Glomerular endothelial cell (primary cell): Measurements from ENCODE around the gene OR51B2. TPM values are rescaled to one million over a fixed set of nuclear protein-coding genes. Genes with fewer than 3 reads are reported as not detected.
A peak's percentile ranks its signal among the peaks of the same experiment; 100 is the strongest.

Experiments
- DNase-seq: peaks from one replicate; pipeline ENCODE4 v3.0.0-alpha.2; 2011; ENCODE audit warnings: low read depth, low spot score; ENCODE audit errors: extremely low read depth
- total RNA-seq: library from RNA; depleted of rRNA; stranded (reverse); fragments of >200 nt; gene quantifications from 2 replicates; pipeline ENCODE4 v1.2.3, GENCODE V29; 2015

Gene OR51B2
- total RNA-seq, 1 donor from 2014 or later: not detected

- no peak for DNase-seq
Observed at GRCh38 chr11:5284637-5285036, 39.5 kb downstream of the OR51B2 start.

GRCh38 chr11:5283882-5284281, 40.2 kb downstream of the OR51B2 start:
- no peak for DNase-seq

DNA sequence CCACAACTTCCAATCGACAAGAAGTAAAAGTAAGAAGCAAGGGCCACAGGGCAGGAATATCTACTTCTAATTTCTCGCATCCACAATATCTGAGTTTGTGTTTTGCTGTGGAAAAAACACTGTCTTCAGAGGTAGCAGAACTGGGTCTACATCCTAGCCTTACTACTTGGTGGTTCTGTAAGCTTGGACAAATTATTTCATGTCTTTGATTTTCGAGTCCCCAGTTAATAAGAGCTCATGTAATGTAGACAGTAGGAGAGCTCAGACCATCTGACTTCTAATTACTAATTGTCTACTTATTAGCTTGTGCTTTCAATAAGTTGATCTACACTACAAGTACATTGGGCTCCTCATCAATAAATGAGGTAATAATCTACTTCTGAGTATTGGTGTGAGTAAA, 41.0 kb downstream of the OR51B2 start:
- DNase-seq: no peak

GRCh38 chr11:5282628-5283027, 41.5 kb downstream of the OR51B2 start:
- no peak for DNase-seq

DNA sequence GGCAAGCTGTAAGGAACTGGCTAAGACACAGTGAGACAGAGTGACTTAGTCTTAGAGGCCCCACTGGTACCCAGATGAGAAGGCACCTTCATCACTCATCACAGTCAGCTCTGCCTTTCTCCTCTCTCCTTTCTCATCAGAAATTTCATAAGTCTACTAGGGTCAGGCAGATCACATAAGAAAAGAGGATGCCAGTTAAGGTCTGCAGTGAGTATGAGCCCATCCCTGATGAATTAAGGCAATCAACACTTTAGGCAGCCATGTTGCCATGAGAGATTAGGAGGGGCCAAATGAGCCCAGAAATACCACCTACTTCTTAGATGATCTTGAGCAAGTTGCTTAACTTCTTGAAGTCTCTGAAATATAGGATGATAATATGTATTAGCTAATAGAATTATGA, 42.5 kb downstream of the OR51B2 start:
- DNase-seq: no peak

DNA sequence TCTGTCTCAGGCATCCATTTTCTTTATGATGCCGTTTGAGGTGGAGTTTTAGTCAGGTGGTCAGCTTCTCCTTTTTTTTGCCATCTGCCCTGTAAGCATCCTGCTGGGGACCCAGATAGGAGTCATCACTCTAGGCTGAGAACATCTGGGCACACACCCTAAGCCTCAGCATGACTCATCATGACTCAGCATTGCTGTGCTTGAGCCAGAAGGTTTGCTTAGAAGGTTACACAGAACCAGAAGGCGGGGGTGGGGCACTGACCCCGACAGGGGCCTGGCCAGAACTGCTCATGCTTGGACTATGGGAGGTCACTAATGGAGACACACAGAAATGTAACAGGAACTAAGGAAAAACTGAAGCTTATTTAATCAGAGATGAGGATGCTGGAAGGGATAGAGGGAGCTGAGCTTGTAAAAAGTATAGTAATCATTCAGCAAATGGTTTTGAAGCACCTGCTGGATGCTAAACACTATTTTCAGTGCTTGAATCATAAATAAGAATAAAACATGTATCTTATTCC, 43.5 kb downstream of the OR51B2 start:
- peak; percentile 86 for DNase-seq

GRCh38 chr11:5279471-5280090, 44.5 kb downstream of the OR51B2 start:
- no peak for DNase-seq

- DNase-seq: no peak
Observed at GRCh38 chr11:5277807-5278382, 46.2 kb downstream of the OR51B2 start.

- DNase-seq: no peak
Observed at GRCh38 chr11:5276697-5277096, 47.4 kb downstream of the OR51B2 start.

GRCh38 chr11:5275369-5276110, 48.6 kb downstream of the OR51B2 start:
- DNase-seq: no peak

- no peak for DNase-seq
Observed at GRCh38 chr11:5274395-5274794, 49.7 kb downstream of the OR51B2 start.

Other genes starting within 250 kb of the OR51B2 start
- gene OR52A5, start 185.9 kb downstream of the OR51B2 start, total RNA-seq: not detected in 2 replicates
- not detected in 2 replicates for gene OR52A1, start 169.5 kb downstream of the OR51B2 start, total RNA-seq
- gene OR51V1, start 123.6 kb downstream of the OR51B2 start, total RNA-seq: not detected in 2 replicates
- not detected in 2 replicates for gene HBB, start 97.2 kb downstream of the OR51B2 start, total RNA-seq
- not detected in 2 replicates for gene HBD, start 89.8 kb downstream of the OR51B2 start, total RNA-seq
- not detected in 2 replicates for gene HBG1, start 74.4 kb downstream of the OR51B2 start, total RNA-seq
- not detected in 2 replicates for gene HBG2, start 69.5 kb downstream of the OR51B2 start, total RNA-seq
- not detected in 2 replicates for gene HBE1, start 54.4 kb downstream of the OR51B2 start, total RNA-seq
- not detected in 2 replicates for gene OR51B4, start 22.4 kb downstream of the OR51B2 start, total RNA-seq
- not detected in 2 replicates for gene OR51B5, start 19.2 kb upstream of the OR51B2 start, total RNA-seq
- not detected in 2 replicates for gene OR51B6, start 27.2 kb upstream of the OR51B2 start, total RNA-seq
- not detected in 2 replicates for gene OR51M1, start 59.5 kb upstream of the OR51B2 start, total RNA-seq
- gene OR51Q1, start 97.8 kb upstream of the OR51B2 start, total RNA-seq: not detected in 2 replicates
- gene OR51I1, start 117.2 kb upstream of the OR51B2 start, total RNA-seq: not detected in 2 replicates
- gene OR51I2, start 125.0 kb upstream of the OR51B2 start, total RNA-seq: not detected in 2 replicates
- not detected in 2 replicates for gene OR52D1, start 164.4 kb upstream of the OR51B2 start, total RNA-seq
- not detected in 2 replicates for gene UBQLN3, start 185.7 kb upstream of the OR51B2 start, total RNA-seq
- 0.24 and 0.53 TPM in 2 replicates for gene UBQLNL, start 192.4 kb upstream of the OR51B2 start, total RNA-seq
- gene OR52H1, start 224.2 kb upstream of the OR51B2 start, total RNA-seq: not detected in 2 replicates